ENCODE measurements around the gene SLBP.

SLBP gene

GRCh38 chr4:1725521-1725920 is 13.4 kb upstream of the SLBP start:
- no peak for DNase-seq

GRCh38 chr4:1723131-1723801 is 11.1 kb upstream of the SLBP start:
- no peak for DNase-seq

- no peak for DNase-seq
These were observed 10.5 kb upstream of the SLBP start for GRCh38 chr4:1722551-1723118.

- DNase-seq, result no peak
These were observed 9.8 kb upstream of the SLBP start for GRCh38 chr4:1721666-1722550.

- DNase-seq, result peak; percentile 70
These were observed 9.0 kb upstream of the SLBP start, which contains the start of the genes TACC3 and TMEM129 for GRCh38 chr4:1721003-1721665. Gene TACC3 (plus strand): TSS chr4:1721521. CDS start chr4:1723422, 1,901 bp downstream. Gene TMEM129 (minus strand): TSS chr4:1721323. CDS start chr4:1720837, 486 bp downstream.

GRCh38 chr4:1720163-1720983 is 8.3 kb upstream of the SLBP start:
- no peak for DNase-seq

GRCh38 chr4:1718095-1718850 is 6.2 kb upstream of the SLBP start:
- DNase-seq, result no peak

GRCh38 chr4:1717129-1718094 is 5.3 kb upstream of the SLBP start:
- no peak for DNase-seq

GRCh38 chr4:1716065-1716945 is 4.2 kb upstream of the SLBP start:
- DNase-seq, result no peak

- no peak for DNase-seq
These were observed 3.1 kb upstream of the SLBP start for GRCh38 chr4:1715002-1715758.

- DNase-seq, result no peak
These were observed 2.3 kb upstream of the SLBP start for GRCh38 chr4:1714303-1715001.

GRCh38 chr4:1713003-1713851 is 1.1 kb upstream of the SLBP start:
- DNase-seq, result no peak

GRCh38 chr4:1711571-1712215 is 426 bp downstream of the SLBP start:
- DNase-seq, result no peak

GRCh38 chr4:1711055-1711570 is 1.0 kb downstream of the SLBP start:
- DNase-seq, result no peak

- DNase-seq, result no peak
These were observed 3.5 kb downstream of the SLBP start for GRCh38 chr4:1708581-1708980.

GRCh38 chr4:1706358-1706757 is 5.8 kb downstream of the SLBP start:
- DNase-seq, result no peak
